Limb (tissue), 2 donors: ENCODE data around the gene NMT2.
"Not testable (repeated sequence)": the region's sequence is repeated elsewhere in the genome, so short reads cannot be mapped to it uniquely, and the experiment has no call there.

Source experiments
- DNase-seq, 2 donors: peaks; one replicate each; pipeline ENCODE4 v3.0.0-alpha.2; 2016; ENCODE audit errors: extremely low spot score in 2 of 2

The NMT2 gene

GRCh38 chr10:15168291-15168785, at the start of gene NMT2:
TSS of gene NMT2 (minus strand) at chr10:15168693. CDS start at chr10:15168612, 81 bp downstream.
- DNase-seq = peak in 1 of 2 donors; percentile 91

GRCh38 chr10:15216700-15217099, 48.2 kb upstream of the NMT2 start:
- no peak for DNase-seq

GRCh38 chr10:15214237-15214636, 45.7 kb upstream of the NMT2 start:
- DNase-seq = no peak

GRCh38 chr10:15213461-15213861, 45.0 kb upstream of the NMT2 start:
- DNase-seq = no peak

GRCh38 chr10:15211464-15211979, 43.0 kb upstream of the NMT2 start:
- DNase-seq = no peak

- no peak for DNase-seq
These were observed 42.0 kb upstream of the NMT2 start for GRCh38 chr10:15210521-15210920.

- peak; percentile 48 to 83 for DNase-seq
These were observed 41.5 kb upstream of the NMT2 start for GRCh38 chr10:15209827-15210509.

- no peak for DNase-seq
These were observed 39.7 kb upstream of the NMT2 start for GRCh38 chr10:15208221-15208620.

GRCh38 chr10:15207410-15207809, 38.9 kb upstream of the NMT2 start:
- not testable (repeated sequence) for DNase-seq

- DNase-seq = no peak
These were observed 34.1 kb upstream of the NMT2 start for GRCh38 chr10:15202639-15203038.

- not testable (repeated sequence) for DNase-seq
These were observed 33.8 kb upstream of the NMT2 start for GRCh38 chr10:15202301-15202621.

GRCh38 chr10:15201589-15202300, 33.3 kb upstream of the NMT2 start:
- no peak for DNase-seq

GRCh38 chr10:15200626-15201025, 32.1 kb upstream of the NMT2 start:
- DNase-seq = no peak

GRCh38 chr10:15197911-15198310, 29.4 kb upstream of the NMT2 start:
- no peak for DNase-seq

- no peak for DNase-seq
These were observed 28.8 kb upstream of the NMT2 start for GRCh38 chr10:15197276-15197675.

GRCh38 chr10:15196021-15196834, 27.7 kb upstream of the NMT2 start:
- no peak for DNase-seq

- no peak for DNase-seq
These were observed 20.8 kb upstream of the NMT2 start for GRCh38 chr10:15189133-15189885.

GRCh38 chr10:15188603-15189002, 20.1 kb upstream of the NMT2 start:
- DNase-seq = no peak

GRCh38 chr10:15183689-15184481, 15.4 kb upstream of the NMT2 start:
- no peak for DNase-seq

GRCh38 chr10:15182540-15183207, 14.2 kb upstream of the NMT2 start:
- no peak for DNase-seq
